ENCODE results near the gene TICAM1.

DNA sequence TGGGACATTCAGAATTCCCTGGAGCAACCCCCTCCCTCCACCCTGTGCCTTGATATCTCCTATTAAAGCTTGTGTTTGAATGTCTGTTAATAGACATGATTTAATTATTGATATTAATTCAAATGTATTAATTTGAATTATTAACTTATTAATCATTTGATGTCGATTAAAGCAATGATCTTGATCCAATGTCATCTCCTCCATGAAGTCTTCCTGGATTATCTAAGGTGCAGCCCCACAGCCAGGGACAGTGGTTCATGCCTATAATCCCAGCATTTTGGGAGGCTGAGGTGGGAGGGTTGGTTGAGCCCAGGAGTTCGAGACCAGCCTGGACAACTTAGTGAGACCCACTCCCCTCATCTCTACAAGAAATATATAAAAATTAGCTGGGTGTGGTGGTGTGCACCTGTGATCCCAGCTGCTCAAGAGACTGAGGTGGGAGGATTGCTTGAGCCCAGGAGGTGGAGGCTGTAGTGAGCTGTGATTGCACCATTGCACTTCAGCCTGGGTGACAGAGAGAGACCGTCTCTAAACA, 30.4 kb downstream of the TICAM1 start:
- TF ChIP-seq, protein P1, sequence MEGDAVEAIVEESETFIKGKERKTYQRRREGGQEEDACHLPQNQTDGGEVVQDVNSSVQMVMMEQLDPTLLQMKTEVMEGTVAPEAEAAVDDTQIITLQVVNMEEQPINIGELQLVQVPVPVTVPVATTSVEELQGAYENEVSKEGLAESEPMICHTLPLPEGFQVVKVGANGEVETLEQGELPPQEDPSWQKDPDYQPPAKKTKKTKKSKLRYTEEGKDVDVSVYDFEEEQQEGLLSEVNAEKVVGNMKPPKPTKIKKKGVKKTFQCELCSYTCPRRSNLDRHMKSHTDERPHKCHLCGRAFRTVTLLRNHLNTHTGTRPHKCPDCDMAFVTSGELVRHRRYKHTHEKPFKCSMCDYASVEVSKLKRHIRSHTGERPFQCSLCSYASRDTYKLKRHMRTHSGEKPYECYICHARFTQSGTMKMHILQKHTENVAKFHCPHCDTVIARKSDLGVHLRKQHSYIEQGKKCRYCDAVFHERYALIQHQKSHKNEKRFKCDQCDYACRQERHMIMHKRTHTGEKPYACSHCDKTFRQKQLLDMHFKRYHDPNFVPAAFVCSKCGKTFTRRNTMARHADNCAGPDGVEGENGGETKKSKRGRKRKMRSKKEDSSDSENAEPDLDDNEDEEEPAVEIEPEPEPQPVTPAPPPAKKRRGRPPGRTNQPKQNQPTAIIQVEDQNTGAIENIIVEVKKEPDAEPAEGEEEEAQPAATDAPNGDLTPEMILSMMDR (conservative IDR thresholded peaks at IDR 0.05; ENCODE audit: low read depth in 2 of 2), result no peak
- TF ChIP-seq CREB1 (CRISPR knock-in tag; IDR thresholded peaks at IDR 0.05; ENCODE audit: low read depth), result no peak
- TF ChIP-seq NANOG (IDR thresholded peaks at IDR 0.05; ENCODE audit: borderline replicate concordance), result no peak
- TF ChIP-seq EZH2 (IDR thresholded peaks at IDR 0.05; ENCODE audit: low read depth, unreplicated experiment), result no peak
- TF ChIP-seq, protein P2, sequence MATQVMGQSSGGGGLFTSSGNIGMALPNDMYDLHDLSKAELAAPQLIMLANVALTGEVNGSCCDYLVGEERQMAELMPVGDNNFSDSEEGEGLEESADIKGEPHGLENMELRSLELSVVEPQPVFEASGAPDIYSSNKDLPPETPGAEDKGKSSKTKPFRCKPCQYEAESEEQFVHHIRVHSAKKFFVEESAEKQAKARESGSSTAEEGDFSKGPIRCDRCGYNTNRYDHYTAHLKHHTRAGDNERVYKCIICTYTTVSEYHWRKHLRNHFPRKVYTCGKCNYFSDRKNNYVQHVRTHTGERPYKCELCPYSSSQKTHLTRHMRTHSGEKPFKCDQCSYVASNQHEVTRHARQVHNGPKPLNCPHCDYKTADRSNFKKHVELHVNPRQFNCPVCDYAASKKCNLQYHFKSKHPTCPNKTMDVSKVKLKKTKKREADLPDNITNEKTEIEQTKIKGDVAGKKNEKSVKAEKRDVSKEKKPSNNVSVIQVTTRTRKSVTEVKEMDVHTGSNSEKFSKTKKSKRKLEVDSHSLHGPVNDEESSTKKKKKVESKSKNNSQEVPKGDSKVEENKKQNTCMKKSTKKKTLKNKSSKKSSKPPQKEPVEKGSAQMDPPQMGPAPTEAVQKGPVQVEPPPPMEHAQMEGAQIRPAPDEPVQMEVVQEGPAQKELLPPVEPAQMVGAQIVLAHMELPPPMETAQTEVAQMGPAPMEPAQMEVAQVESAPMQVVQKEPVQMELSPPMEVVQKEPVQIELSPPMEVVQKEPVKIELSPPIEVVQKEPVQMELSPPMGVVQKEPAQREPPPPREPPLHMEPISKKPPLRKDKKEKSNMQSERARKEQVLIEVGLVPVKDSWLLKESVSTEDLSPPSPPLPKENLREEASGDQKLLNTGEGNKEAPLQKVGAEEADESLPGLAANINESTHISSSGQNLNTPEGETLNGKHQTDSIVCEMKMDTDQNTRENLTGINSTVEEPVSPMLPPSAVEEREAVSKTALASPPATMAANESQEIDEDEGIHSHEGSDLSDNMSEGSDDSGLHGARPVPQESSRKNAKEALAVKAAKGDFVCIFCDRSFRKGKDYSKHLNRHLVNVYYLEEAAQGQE (IDR thresholded peaks at IDR 0.05; ENCODE audit: unreplicated experiment), result no peak
- TF ChIP-seq POLR2AphosphoS5 (IDR thresholded peaks at IDR 0.05; ENCODE audit: low read depth), result no peak
- TF ChIP-seq, protein P3, sequence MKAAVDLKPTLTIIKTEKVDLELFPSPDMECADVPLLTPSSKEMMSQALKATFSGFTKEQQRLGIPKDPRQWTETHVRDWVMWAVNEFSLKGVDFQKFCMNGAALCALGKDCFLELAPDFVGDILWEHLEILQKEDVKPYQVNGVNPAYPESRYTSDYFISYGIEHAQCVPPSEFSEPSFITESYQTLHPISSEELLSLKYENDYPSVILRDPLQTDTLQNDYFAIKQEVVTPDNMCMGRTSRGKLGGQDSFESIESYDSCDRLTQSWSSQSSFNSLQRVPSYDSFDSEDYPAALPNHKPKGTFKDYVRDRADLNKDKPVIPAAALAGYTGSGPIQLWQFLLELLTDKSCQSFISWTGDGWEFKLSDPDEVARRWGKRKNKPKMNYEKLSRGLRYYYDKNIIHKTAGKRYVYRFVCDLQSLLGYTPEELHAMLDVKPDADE (IDR thresholded peaks at IDR 0.05), result no peak

Measured in GM23338 (cell line).